Loucy (cell line): ENCODE measurements around the gene MAGEF1.

Experiments used
- H2AFZ ChIP-seq: fragments of 200-600 bp; sonication (generic); 2 replicates; pipeline ENCODE4 v1.6.0; 2016; ENCODE audit warnings: antibody characterized with exemption, mild to moderate bottlenecking, low read length, moderate library complexity
- H3F3A ChIP-seq: fragments of 200-600 bp; 2 replicates; pipeline ENCODE4 v1.6.0; 2016; ENCODE audit warnings: antibody characterized with exemption, low read depth, mild to moderate bottlenecking
- H3K27me3 ChIP-seq: fragments of 200-600 bp; sonication (generic); 2 replicates; pipeline ENCODE4 v1.6.1; 2014; ENCODE audit warnings: low read length, mild to moderate bottlenecking; ENCODE audit not compliant: insufficient read depth, poor library complexity, severe bottlenecking
- H3K36me3 ChIP-seq: fragments of 200-600 bp; sonication (generic); 2 replicates; pipeline ENCODE4 v1.6.1; 2016; ENCODE audit warnings: low read length; ENCODE audit not compliant: insufficient read depth
- H3K4me1 ChIP-seq: fragments of 200-600 bp; sonication (generic); 2 replicates; pipeline ENCODE4 v1.5.1; 2014; ENCODE audit warnings: low read length, mild to moderate bottlenecking; ENCODE audit not compliant: insufficient read depth, poor library complexity, severe bottlenecking
- H3K4me2 ChIP-seq: fragments of 200-600 bp; sonication (generic); 2 replicates; pipeline ENCODE4 v1.6.0; 2014; ENCODE audit warnings: antibody characterized with exemption, low read length, low read depth, mild to moderate bottlenecking; ENCODE audit not compliant: poor library complexity, severe bottlenecking
- H3K4me3 ChIP-seq: fragments of 200-600 bp; sonication (generic); 2 replicates; pipeline ENCODE4 v1.5.1; 2014; ENCODE audit warnings: low read length, mild to moderate bottlenecking, mixed read lengths; ENCODE audit not compliant: poor library complexity, severe bottlenecking
- H3K79me2 ChIP-seq: fragments of 200-600 bp; sonication (generic); 2 replicates; pipeline ENCODE4 v1.6.1; 2014; ENCODE audit warnings: low read length; ENCODE audit not compliant: insufficient read depth
- H3K9ac ChIP-seq: fragments of 200-600 bp; sonication (generic); 2 replicates; pipeline ENCODE4 v1.6.0; 2014; ENCODE audit warnings: mild to moderate bottlenecking, low read depth, low read length, moderate library complexity; ENCODE audit not compliant: poor library complexity, severe bottlenecking
- H3K9me2 ChIP-seq: fragments of 200-600 bp; sonication (generic); replicated peaks from 2 replicates; pipeline ENCODE4 v1.6.1; 2016; ENCODE audit warnings: low read depth, low read length, mixed read lengths
- H3K9me3 ChIP-seq: fragments of 200-600 bp; sonication (generic); 2 replicates; pipeline ENCODE4 v1.6.1; 2014; ENCODE audit warnings: mild to moderate bottlenecking, antibody characterized with exemption, low read length, low read depth; ENCODE audit not compliant: insufficient read depth
- H4K20me1 ChIP-seq: fragments of 200-600 bp; sonication (generic); 2 replicates; pipeline ENCODE4 v1.6.0; 2014; ENCODE audit warnings: antibody characterized with exemption, low read length, mild to moderate bottlenecking; ENCODE audit not compliant: insufficient read depth, poor library complexity, severe bottlenecking
- CTCF ChIP-seq: fragments of 200-600 bp; sonication (generic); conservative IDR thresholded peaks from 2 replicates; pipeline ENCODE4 v1.5.1; 2014; ENCODE audit warnings: mild to moderate bottlenecking, antibody characterized with exemption, low read length
- EZH2phosphoT487 ChIP-seq: fragments of 200-600 bp; IDR thresholded peaks from 2 replicates; pipeline ENCODE4 v1.6.1; 2018; ENCODE audit warnings: antibody characterized with exemption, mild to moderate bottlenecking, moderate library complexity, borderline replicate concordance

The MAGEF1 gene

GRCh38 chr3:184680385-184681345, 31.2 kb downstream of the MAGEF1 start:
- Histone ChIP-seq H3F3A (no peaks in the 10 kb centered on the region), H2AFZ (no peak overlapping the region), H3K4me1 (no peaks in the 10 kb centered on the region), H3K27me3 (no peaks in the 10 kb centered on the region), H3K4me3 (no peak overlapping the region), H3K4me2 (no peak overlapping the region), H3K9me2 (no peaks in the 10 kb centered on the region), H3K79me2 (no peaks in the 10 kb centered on the region), H4K20me1 (no peaks in the 10 kb centered on the region), H3K36me3 (no peaks in the 10 kb centered on the region), H3K9ac (no peak overlapping the region), H3K9me3 (no peaks in the 10 kb centered on the region)
- TF ChIP-seq EZH2phosphoT487 = no peak
- TF ChIP-seq CTCF = no peak

DNA sequence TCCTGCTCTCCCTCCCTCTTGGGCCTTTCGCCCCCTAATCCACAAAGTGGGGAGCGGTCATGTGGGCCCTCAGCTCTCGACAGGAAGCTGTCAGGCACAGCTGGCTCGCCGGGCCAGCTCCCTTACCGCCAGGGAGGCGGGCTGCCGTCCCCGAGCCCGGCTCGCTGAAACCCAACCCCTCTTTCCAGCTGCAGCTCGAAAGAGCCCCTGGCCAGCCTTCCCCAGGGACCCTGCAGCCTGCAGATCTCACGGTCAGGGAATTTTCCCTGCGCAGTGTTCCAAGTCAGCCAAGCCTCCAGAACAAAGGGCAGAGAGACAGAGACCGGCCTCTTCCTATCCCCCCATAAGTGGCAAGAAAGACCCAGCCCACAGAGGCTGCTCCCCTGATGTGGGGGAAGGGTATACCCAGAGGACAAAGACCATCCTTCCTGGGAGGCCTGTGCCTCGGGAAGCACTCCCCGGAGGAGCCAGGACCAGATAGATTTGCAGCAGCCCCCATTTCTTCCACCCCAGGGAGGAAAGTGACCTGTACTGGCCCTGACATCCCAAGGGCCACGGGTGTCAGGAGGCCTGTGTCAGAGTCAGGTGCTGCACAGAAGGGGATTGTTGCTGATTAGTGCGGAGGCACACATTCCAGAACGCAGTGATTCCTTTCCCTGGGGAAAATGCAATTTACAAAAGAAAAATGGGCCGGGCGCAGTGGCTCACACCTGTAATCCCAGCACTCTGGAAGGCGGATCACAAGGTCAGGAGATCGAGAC, 32.6 kb downstream of the MAGEF1 start:
- H4K20me1 ChIP-seq = no peaks in the 10 kb centered on the region
- H3K4me2 ChIP-seq = no peak overlapping the region
- H3K4me1 ChIP-seq = no peaks in the 10 kb centered on the region
- no peak overlapping the region for H3K4me3 ChIP-seq
- H3K9me2 ChIP-seq = no peaks in the 10 kb centered on the region
- H3K27me3 ChIP-seq = no peaks in the 10 kb centered on the region
- no peaks in the 10 kb centered on the region for H3F3A ChIP-seq
- H3K36me3 ChIP-seq = no peaks in the 10 kb centered on the region
- no peaks in the 10 kb centered on the region for H3K9me3 ChIP-seq
- H2AFZ ChIP-seq = no peak overlapping the region
- H3K79me2 ChIP-seq = no peaks in the 10 kb centered on the region
- H3K9ac ChIP-seq = no peak overlapping the region
- TF ChIP-seq CTCF (no peak), EZH2phosphoT487 (no peak)

GRCh38 chr3:184678317-184679055, 33.4 kb downstream of the MAGEF1 start:
- Histone ChIP-seq H3K9me2 (no peaks in the 10 kb centered on the region), H3K4me2 (no peak overlapping the region), H3K9me3 (no peaks in the 10 kb centered on the region), H3K9ac (no peak overlapping the region), H3K4me3 (no peak overlapping the region), H3K4me1 (no peaks in the 10 kb centered on the region), H3K79me2 (no peaks in the 10 kb centered on the region), H3F3A (no peaks in the 10 kb centered on the region), H4K20me1 (no peaks in the 10 kb centered on the region), H3K36me3 (no peaks in the 10 kb centered on the region), H3K27me3 (no peaks in the 10 kb centered on the region), H2AFZ (no peak overlapping the region)
- no peak for TF ChIP-seq CTCF
- no peak for TF ChIP-seq EZH2phosphoT487
